Smooth muscle cell of the brain vasculature (primary cell): ENCODE data around the gene LRRC17.
"Not testable (repeated sequence)": the region's sequence is repeated elsewhere in the genome, so short reads cannot be mapped to it uniquely, and the experiment has no call there.

ENCODE experiments used
- DNase-seq: peaks from one replicate; pipeline ENCODE4 v3.0.0-alpha.2; 2012; ENCODE audit warnings: low read depth, low spot score

Gene LRRC17

GRCh38 chr7:102942181-102942866 lies 29.5 kb downstream of the LRRC17 start:
- DNase-seq: no peak

GRCh38 chr7:102942868-102943267 lies 30.1 kb downstream of the LRRC17 start:
- DNase-seq: no peak

DNA sequence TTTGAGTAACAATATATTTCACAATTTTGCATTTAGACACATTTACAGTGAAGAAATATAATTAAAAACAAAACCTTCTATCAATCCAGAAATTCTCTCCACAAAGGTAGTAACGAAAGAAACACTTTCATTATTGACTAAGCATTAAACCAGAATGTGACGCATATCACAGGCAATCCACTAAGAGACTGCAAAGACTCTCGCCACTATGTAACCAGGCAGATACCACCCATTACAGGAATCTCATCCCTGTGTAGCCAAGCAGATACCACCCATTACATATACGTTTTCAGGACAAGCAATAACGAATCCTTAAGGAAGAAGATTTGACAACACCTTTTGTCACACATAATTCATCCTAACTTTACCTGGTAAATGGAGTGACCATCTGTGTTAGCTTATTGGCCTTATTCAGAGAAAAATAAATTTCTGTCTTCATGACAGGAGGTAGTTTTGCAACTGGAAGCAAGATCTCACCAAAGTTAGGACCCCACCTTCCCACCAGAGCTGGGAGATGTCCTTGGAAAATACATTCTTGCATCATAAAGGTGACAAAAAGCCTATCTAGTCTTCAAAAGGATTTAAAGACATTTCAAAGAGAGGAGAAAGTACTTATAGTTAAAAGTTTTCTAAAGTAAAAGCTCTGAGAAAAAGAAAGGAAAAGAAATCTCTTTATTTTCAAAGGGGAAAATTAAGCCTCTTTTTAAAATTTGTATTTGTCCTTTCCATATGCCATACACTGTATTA lies 30.8 kb downstream of the LRRC17 start:
- no peak for DNase-seq

DNA sequence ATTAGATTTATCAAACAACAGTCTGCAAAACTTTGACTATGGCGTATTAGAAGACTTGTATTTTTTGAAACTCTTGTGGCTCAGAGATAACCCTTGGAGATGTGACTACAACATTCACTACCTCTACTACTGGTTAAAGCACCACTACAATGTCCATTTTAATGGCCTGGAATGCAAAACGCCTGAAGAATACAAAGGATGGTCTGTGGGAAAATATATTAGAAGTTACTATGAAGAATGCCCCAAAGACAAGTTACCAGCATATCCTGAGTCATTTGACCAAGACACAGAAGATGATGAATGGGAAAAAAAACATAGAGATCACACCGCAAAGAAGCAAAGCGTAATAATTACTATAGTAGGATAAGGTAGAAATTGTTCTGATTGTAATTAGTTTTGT lies 31.4 kb downstream of the LRRC17 start:
- DNase-seq: no peak

- no peak for DNase-seq
Observed at GRCh38 chr7:102951839-102952238, 39.0 kb downstream of the LRRC17 start.

GRCh38 chr7:102953406-102953805 lies 40.6 kb downstream of the LRRC17 start:
- no peak for DNase-seq

DNA sequence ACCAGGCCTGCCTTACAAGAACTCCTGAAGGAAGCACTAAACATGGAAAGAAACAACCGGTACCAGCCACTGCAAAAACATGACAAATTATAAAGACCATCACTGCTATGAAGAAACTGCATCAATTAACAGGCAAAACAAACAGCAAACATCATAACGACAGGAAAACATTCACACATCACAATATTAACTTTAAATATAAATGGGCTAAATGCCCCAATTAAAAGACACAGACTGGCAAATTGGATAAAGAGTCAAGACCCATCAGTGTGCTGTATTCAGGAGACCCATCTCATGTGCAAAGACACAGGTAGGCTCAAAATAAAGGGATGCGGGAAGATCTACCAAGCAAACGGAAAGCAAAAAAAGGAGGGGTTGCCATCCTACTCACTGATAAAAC lies 41.6 kb downstream of the LRRC17 start:
- DNase-seq: not testable (repeated sequence)

DNA sequence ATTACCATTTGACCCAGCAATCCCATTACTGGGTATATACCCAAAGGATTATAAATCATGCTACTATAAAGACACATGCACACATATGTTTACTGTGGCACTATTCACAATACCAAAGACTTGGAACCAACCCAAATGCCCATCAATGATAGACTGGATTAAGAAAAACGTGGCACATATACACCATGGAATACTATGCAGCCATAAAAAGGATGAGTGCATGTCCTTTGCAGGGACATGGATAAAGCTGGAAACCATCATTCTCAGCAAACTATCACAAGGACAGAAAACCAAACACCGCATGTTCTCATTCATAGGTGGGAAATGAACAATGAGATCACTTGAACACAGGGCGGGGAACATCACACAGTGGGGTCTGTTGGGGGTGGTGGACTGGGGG lies 45.2 kb downstream of the LRRC17 start:
- not testable (repeated sequence) for DNase-seq

- DNase-seq: not testable (repeated sequence)
Observed at GRCh38 chr7:102961993-102962392, 49.2 kb downstream of the LRRC17 start.

- DNase-seq: no peak
Observed at GRCh38 chr7:102966465-102966864, 53.7 kb downstream of the LRRC17 start.

- no peak for DNase-seq
Observed at GRCh38 chr7:102967798-102968197, 55.0 kb downstream of the LRRC17 start.

GRCh38 chr7:102973096-102973802 lies 60.4 kb downstream of the LRRC17 start:
- no peak for DNase-seq

GRCh38 chr7:102974366-102975236 lies 61.8 kb downstream of the LRRC17 start:
- DNase-seq: no peak

- no peak for DNase-seq
Observed at GRCh38 chr7:102975854-102976253, 63.1 kb downstream of the LRRC17 start.

- no peak for DNase-seq
Observed at GRCh38 chr7:102976493-102976892, 63.7 kb downstream of the LRRC17 start.

- DNase-seq: not testable (repeated sequence)
Observed at GRCh38 chr7:102977586-102977985, 64.8 kb downstream of the LRRC17 start.

DNA sequence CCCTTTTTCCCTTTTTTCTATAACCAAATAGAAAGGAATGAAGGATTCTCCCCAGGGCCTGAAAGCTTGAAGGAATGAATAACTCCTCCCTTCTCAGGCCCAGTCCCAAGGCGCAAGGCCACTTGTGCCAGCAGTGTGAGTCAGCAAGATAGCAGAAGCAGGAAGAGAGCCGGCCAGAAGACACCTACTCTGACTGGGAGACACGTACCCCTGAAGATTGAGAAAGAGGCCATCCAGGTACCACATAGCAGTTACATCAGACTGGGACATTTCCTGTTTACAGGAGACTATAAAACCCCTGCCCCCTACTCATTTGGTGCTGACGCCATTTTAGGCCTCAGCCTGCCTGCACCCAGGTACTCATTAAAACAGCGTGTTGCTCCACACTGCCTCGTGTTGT lies 65.5 kb downstream of the LRRC17 start:
- no peak for DNase-seq

GRCh38 chr7:102979670-102980069 lies 66.9 kb downstream of the LRRC17 start:
- DNase-seq: no peak

GRCh38 chr7:102981451-102981850 lies 68.7 kb downstream of the LRRC17 start:
- no peak for DNase-seq

GRCh38 chr7:102982235-102982634 lies 69.4 kb downstream of the LRRC17 start:
- DNase-seq: no peak

- no peak for DNase-seq
Observed at GRCh38 chr7:102983602-102984001, 70.8 kb downstream of the LRRC17 start.
